LoVo (cell line): Measurements from ENCODE around the gene SASH3.

ENCODE experiments used
- DNase-seq: peaks from one replicate; pipeline ENCODE4 v3.0.0-alpha.2; 2016; ENCODE audit warnings: low spot score

SASH3 gene

GRCh38 chrX:129760155-129760554, 19.6 kb upstream of the SASH3 start:
- DNase-seq = no peak

- DNase-seq = no peak
These were observed 18.8 kb upstream of the SASH3 start for GRCh38 chrX:129760981-129761380.

- DNase-seq = no peak
These were observed 18.2 kb upstream of the SASH3 start for GRCh38 chrX:129761596-129761995.

- DNase-seq = no peak
These were observed 17.3 kb upstream of the SASH3 start for GRCh38 chrX:129762448-129762847.

GRCh38 chrX:129763666-129764065, 16.1 kb upstream of the SASH3 start:
- no peak for DNase-seq

GRCh38 chrX:129768186-129768585, 11.6 kb upstream of the SASH3 start:
- DNase-seq = no peak

GRCh38 chrX:129768586-129769466, 10.9 kb upstream of the SASH3 start:
- DNase-seq = no peak

GRCh38 chrX:129769467-129770154, 10.1 kb upstream of the SASH3 start:
- no peak for DNase-seq

GRCh38 chrX:129771266-129771995, 8.3 kb upstream of the SASH3 start:
- DNase-seq = no peak

- no peak for DNase-seq
These were observed 6.8 kb upstream of the SASH3 start for GRCh38 chrX:129772796-129773431.

- no peak for DNase-seq
These were observed 5.9 kb upstream of the SASH3 start for GRCh38 chrX:129773649-129774458.

- DNase-seq = no peak
These were observed 2.3 kb upstream of the SASH3 start for GRCh38 chrX:129777218-129778030.

- no peak for DNase-seq
These were observed 570 bp upstream of the SASH3 start for GRCh38 chrX:129779086-129779672.

GRCh38 chrX:129780441-129781105, 824 bp downstream of the SASH3 start:
- no peak for DNase-seq

GRCh38 chrX:129781134-129781672, 1.5 kb downstream of the SASH3 start:
- no peak for DNase-seq

GRCh38 chrX:129781680-129782495, 2.1 kb downstream of the SASH3 start:
- DNase-seq = no peak

GRCh38 chrX:129782706-129783105, 3.0 kb downstream of the SASH3 start:
- no peak for DNase-seq

- DNase-seq = no peak
These were observed 3.6 kb downstream of the SASH3 start for GRCh38 chrX:129783291-129783713.
